Fibroblast of villous mesenchyme (primary cell): ENCODE results near the gene TMEM62. TPM values are rescaled to one million over a fixed set of nuclear protein-coding genes. Genes with fewer than 3 reads are reported as not detected.

Experiments used
- DNase-seq: peaks from one replicate; pipeline ENCODE4 v3.0.0-alpha.2; 2010; ENCODE audit warnings: low read depth
- H3K4me3 ChIP-seq: 2 replicates; pipeline ENCODE4 v1.5.1; 2011; ENCODE audit warnings: low read depth, mild to moderate bottlenecking, low read length
- CTCF ChIP-seq: IDR thresholded peaks from 2 replicates; pipeline ENCODE4 v1.5.1; 2012; ENCODE audit warnings: low read depth, mild to moderate bottlenecking, low read length; ENCODE audit not compliant: insufficient read depth
- total RNA-seq: library from RNA; depleted of rRNA; stranded (reverse); fragments of >200 nt; gene quantifications from 2 replicates; pipeline ENCODE4 v1.2.3, GENCODE V29; 2012

Gene TMEM62
- total RNA-seq, 1 donor = 16.8 TPM

DNA sequence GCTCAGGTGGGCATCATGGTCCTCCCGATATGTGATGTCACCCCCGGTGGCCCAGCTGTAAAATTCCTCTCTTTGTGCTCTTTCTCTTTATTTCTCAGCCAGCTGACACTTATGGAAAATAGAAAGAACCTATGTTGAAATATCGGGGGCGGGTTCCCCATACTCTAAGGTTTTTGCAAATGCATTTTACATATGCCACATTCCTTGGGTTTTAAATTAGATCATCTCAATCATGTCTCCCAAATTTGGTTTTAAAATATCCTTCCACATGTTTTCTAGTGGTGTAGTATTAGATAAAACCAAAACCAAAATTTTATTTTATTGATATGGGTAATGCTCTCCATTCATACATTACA, 4.4 kb upstream of the TMEM62 start:
- H3K4me3 ChIP-seq = no peak overlapping the region
- no peak for DNase-seq
- TF ChIP-seq CTCF = no peak

DNA sequence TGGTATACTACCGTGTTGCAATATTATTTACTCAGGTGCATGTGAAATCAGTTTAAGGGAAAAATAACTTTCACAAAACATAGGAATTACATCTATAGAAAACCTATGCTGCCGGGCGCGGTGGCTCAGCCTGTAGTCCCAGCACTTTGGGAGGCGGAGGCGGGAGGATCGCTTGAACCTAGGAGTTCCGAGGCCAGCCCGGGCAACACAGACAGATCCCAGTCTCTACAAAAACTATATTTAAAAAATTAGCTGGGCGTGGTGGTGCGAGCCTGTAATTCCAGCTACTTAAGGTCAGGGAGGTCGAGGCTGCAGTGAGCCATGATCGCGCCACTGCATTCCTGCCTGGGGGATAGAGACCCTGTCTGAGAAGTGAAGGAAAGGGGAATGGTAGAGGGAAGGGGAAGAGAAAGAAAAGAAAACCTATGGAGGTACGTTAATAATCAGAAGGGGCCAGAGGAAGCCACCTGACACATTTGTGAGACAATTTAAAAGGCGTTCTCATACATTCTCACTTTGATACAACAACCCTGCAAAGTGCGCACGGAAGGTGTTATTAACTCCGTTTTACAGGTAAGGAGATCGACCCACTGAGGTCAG, 456 bp upstream of the TMEM62 start:
- H3K4me3 ChIP-seq = peak overlapping the region; percentile 77
- no peak for DNase-seq
- no peak for TF ChIP-seq CTCF

DNA sequence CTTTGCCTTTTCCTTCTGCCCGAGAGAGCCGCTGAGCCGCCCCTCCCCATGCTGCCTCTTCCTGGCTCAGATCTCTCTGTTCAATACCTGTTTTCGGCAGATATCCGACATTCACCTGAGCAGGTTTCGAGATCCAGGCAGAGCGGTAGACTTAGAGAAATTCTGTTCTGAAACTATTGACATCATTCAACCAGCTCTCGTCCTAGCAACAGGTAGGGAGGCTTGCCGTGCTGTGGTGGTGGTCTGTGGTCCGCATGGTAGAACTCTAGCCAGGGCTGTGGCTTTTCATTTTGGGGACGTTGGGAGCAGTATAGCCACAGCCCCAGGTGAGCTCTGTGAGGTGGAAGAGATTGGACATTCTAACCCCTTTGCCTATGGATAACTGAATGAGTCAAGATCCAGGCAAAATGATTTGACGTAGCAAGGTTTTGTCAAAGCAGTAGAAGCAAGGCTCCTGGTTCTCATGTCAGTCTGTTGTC, 810 bp downstream of the TMEM62 start:
- no peak for TF ChIP-seq CTCF
- peak overlapping the region; percentile 77 for H3K4me3 ChIP-seq
- no peak for DNase-seq

GRCh38 chr15:43135351-43135750, 2.0 kb downstream of the TMEM62 start:
- DNase-seq = no peak
- TF ChIP-seq CTCF = no peak
- H3K4me3 ChIP-seq = no peak overlapping the region

GRCh38 chr15:43143203-43143941, 10.0 kb downstream of the TMEM62 start:
- TF ChIP-seq CTCF = no peak
- no peak overlapping the region for H3K4me3 ChIP-seq
- DNase-seq = peak; percentile 24

- no peak for DNase-seq
- H3K4me3 ChIP-seq = no peak overlapping the region
- TF ChIP-seq CTCF = no peak
Measured at GRCh38 chr15:43144512-43144911, 11.1 kb downstream of the TMEM62 start.

DNA sequence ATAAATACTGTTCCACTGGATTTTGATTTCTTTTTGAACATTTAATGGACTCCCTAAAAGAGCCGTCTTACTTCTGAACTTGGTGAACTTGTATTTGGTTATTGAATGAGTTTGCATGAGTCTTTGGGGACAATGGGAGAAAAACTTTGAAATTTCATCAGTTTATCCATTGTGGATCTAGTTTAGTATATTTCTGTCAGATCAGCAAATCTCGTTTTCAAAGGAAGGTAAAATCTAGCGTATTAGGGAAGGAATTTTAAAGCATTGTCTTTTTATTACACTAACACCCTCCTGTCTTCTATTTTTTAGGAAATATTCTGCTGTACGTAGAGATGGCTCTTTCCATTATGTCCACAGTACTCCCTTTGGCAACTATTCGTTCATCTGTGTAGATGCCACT, 12.8 kb downstream of the TMEM62 start:
- no peak for TF ChIP-seq CTCF
- no peak overlapping the region for H3K4me3 ChIP-seq
- DNase-seq = no peak
